ENCODE data around the gene ANGEL1.

DNA sequence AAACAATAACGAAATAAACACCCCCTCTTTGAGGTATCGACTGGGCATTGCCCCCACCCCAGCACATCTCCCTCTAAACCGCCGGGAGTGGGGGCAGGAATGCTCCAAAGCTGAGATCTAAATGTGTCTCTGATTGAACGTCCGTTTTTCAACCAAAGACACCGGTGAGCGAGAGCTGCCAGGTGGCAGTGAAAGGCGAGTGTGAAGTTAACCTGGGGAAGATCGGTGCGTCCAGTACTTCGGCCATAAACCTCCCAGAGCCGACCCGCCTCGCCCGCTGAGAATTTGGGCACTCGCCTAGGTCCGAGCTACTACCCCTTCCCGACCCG lies 625 bp downstream of the ANGEL1 start:
- TF ChIP-seq, protein P1, sequence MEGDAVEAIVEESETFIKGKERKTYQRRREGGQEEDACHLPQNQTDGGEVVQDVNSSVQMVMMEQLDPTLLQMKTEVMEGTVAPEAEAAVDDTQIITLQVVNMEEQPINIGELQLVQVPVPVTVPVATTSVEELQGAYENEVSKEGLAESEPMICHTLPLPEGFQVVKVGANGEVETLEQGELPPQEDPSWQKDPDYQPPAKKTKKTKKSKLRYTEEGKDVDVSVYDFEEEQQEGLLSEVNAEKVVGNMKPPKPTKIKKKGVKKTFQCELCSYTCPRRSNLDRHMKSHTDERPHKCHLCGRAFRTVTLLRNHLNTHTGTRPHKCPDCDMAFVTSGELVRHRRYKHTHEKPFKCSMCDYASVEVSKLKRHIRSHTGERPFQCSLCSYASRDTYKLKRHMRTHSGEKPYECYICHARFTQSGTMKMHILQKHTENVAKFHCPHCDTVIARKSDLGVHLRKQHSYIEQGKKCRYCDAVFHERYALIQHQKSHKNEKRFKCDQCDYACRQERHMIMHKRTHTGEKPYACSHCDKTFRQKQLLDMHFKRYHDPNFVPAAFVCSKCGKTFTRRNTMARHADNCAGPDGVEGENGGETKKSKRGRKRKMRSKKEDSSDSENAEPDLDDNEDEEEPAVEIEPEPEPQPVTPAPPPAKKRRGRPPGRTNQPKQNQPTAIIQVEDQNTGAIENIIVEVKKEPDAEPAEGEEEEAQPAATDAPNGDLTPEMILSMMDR (IDR thresholded peaks at IDR 0.05; ENCODE audit: borderline replicate concordance, extremely low read depth, low read length, poor library complexity, severe bottlenecking) = no peak
- TF ChIP-seq EZH2 (IDR thresholded peaks at IDR 0.05; ENCODE audit: borderline replicate concordance, low read depth, low read length, severe bottlenecking) = no peak

All from DND-41 (cell line).